Astrocyte (in vitro differentiated cells and primary cell): ENCODE data around the gene CCND1. TPM values are rescaled to one million over a fixed set of nuclear protein-coding genes. Genes with fewer than 3 reads are reported as not detected.

Source experiments
- DNase-seq: peaks from one replicate; pipeline ENCODE4 v3.0.0-alpha.2; 2010; ENCODE audit warnings: low read depth
- FAIRE-seq: peaks from 2 replicates; lab custom pipeline; 2011; peaks lifted over from hg19 to GRCh38; lab: Jason Lieb, UNC
- H2AFZ ChIP-seq: 2 replicates; pipeline ENCODE4 v1.6.0; 2012; ENCODE audit warnings: low read depth, low read length, inconsistent platforms
- H3K27ac ChIP-seq: 2 replicates; pipeline ENCODE4 v1.5.1; 2011; ENCODE audit warnings: low read depth, low read length, inconsistent platforms
- H3K27me3 ChIP-seq: 2 replicates; pipeline ENCODE4 v1.6.0; 2011; ENCODE audit warnings: low read length, inconsistent platforms; ENCODE audit not compliant: insufficient read depth
- H3K36me3 ChIP-seq: 2 replicates; pipeline ENCODE4 v1.5.1; 2011; ENCODE audit warnings: low read length, inconsistent platforms; ENCODE audit not compliant: insufficient read depth
- H3K4me1 ChIP-seq: 2 replicates; pipeline ENCODE4 v1.5.1; 2011; ENCODE audit warnings: low read length, inconsistent platforms; ENCODE audit not compliant: insufficient read depth
- H3K4me2 ChIP-seq: 2 replicates; pipeline ENCODE4 v1.6.0; 2012; ENCODE audit warnings: low read length, inconsistent platforms
- H3K4me3 ChIP-seq: 2 replicates; pipeline ENCODE4 v1.5.1; 2011; ENCODE audit warnings: low read depth, mild to moderate bottlenecking, low read length, inconsistent platforms; ENCODE audit not compliant: insufficient read depth
- H3K79me2 ChIP-seq: 2 replicates; pipeline ENCODE4 v1.6.0; 2012; ENCODE audit warnings: mild to moderate bottlenecking, low read length, inconsistent platforms; ENCODE audit not compliant: insufficient read depth
- H3K9ac ChIP-seq: 2 replicates; pipeline ENCODE4 v1.6.0; 2012; ENCODE audit warnings: mild to moderate bottlenecking, low read length, inconsistent platforms
- H3K9me3 ChIP-seq: 2 replicates; pipeline ENCODE4 v1.5.1; 2012; ENCODE audit warnings: low read depth, mild to moderate bottlenecking, low read length, inconsistent platforms; ENCODE audit not compliant: insufficient read depth
- H4K20me1 ChIP-seq: 2 replicates; pipeline ENCODE4 v1.6.0; 2012; ENCODE audit warnings: low read length, inconsistent platforms; ENCODE audit not compliant: insufficient read depth
- H3K27ac Mint-ChIP-seq: one replicate; pipeline ENCODE4 v1.8.0; 2021; ENCODE audit warnings: mild to moderate bottlenecking, mixed read lengths; ENCODE audit not compliant: unreplicated experiment
- H3K27me3 Mint-ChIP-seq: one replicate; pipeline ENCODE4 v1.8.0; 2021; ENCODE audit warnings: low read depth, mixed read lengths; ENCODE audit not compliant: unreplicated experiment
- H3K36me3 Mint-ChIP-seq: one replicate; pipeline ENCODE4 v1.8.0; 2021; ENCODE audit warnings: low read depth, mixed read lengths; ENCODE audit not compliant: unreplicated experiment
- H3K4me1 Mint-ChIP-seq: one replicate; pipeline ENCODE4 v1.8.0; 2021; ENCODE audit warnings: low read depth, mixed read lengths; ENCODE audit not compliant: unreplicated experiment
- H3K4me3 Mint-ChIP-seq: one replicate; pipeline ENCODE4 v1.8.0; 2021; ENCODE audit warnings: mild to moderate bottlenecking, moderate library complexity, mixed read lengths; ENCODE audit not compliant: unreplicated experiment
- H3K9me3 Mint-ChIP-seq: one replicate; pipeline ENCODE4 v1.8.0; 2021; ENCODE audit warnings: mild to moderate bottlenecking, mixed read lengths; ENCODE audit not compliant: unreplicated experiment
- CTCF ChIP-seq: IDR thresholded peaks from 2 replicates; pipeline ENCODE4 v1.5.1; 2011; ENCODE audit warnings: low read depth, mild to moderate bottlenecking, inconsistent platforms, low read length, moderate library complexity; ENCODE audit not compliant: insufficient read depth
- EZH2 ChIP-seq: IDR thresholded peaks from 2 replicates; pipeline ENCODE4 v1.6.1; 2012; ENCODE audit warnings: mild to moderate bottlenecking, low read length, inconsistent platforms; ENCODE audit not compliant: insufficient read depth
- total RNA-seq: library from RNA; stranded (reverse); gene quantifications from 2 replicates; pipeline ENCODE4 v1.2.1, GENCODE V29; 2021

The CCND1 gene
- total RNA-seq, 1 donor from 2014 or later, result 482 TPM

GRCh38 chr11:69648679-69649575, 8.0 kb downstream of the CCND1 start:
- DNase-seq, result no peak
- Mint-ChIP-seq H3K27me3 (no peaks in the 10 kb centered on the region), H3K4me3 (no peak overlapping the region), H3K36me3 (peaks cover 13% of the 10 kb centered on the region), H3K4me1 (peaks cover 2% of the 10 kb centered on the region), H3K9me3 (no peaks in the 10 kb centered on the region), H3K27ac (no peak overlapping the region)
- H3K4me1 ChIP-seq, result peaks cover 28% of the 10 kb centered on the region
- TF ChIP-seq EZH2, result no peak
- TF ChIP-seq CTCF, result no peak
- H3K4me2 ChIP-seq, result no peak overlapping the region
- H3K27ac ChIP-seq, result no peak overlapping the region
- no peaks in the 10 kb centered on the region for H3K9me3 ChIP-seq
- H2AFZ ChIP-seq, result no peak overlapping the region
- H3K27me3 ChIP-seq, result no peaks in the 10 kb centered on the region
- peaks cover 68% of the 10 kb centered on the region for H3K36me3 ChIP-seq
- H3K79me2 ChIP-seq, result peaks cover 70% of the 10 kb centered on the region
- H3K9ac ChIP-seq, result peak overlapping the region; percentile 97
- no peak for FAIRE-seq
- H3K4me3 ChIP-seq, result no peak overlapping the region
- peaks cover 96% of the 10 kb centered on the region for H4K20me1 ChIP-seq

- peaks cover 68% of the 10 kb centered on the region for H3K36me3 ChIP-seq
- no peak overlapping the region for H3K4me3 Mint-ChIP-seq
- H3K4me3 ChIP-seq, result no peak overlapping the region
- H3K27ac ChIP-seq, result no peak overlapping the region
- peaks cover 96% of the 10 kb centered on the region for H4K20me1 ChIP-seq
- TF ChIP-seq CTCF (no peak), EZH2 (no peak)
- H3K9ac ChIP-seq, result peak overlapping the region; percentile 13
- no peaks in the 10 kb centered on the region for H3K27me3 Mint-ChIP-seq
- no peak for FAIRE-seq
- no peaks in the 10 kb centered on the region for H3K4me1 Mint-ChIP-seq
- no peaks in the 10 kb centered on the region for H3K9me3 ChIP-seq
- no peaks in the 10 kb centered on the region for H3K9me3 Mint-ChIP-seq
- DNase-seq, result no peak
- H3K27me3 ChIP-seq, result no peaks in the 10 kb centered on the region
- H3K79me2 ChIP-seq, result peaks cover 63% of the 10 kb centered on the region
- H3K4me1 ChIP-seq, result peaks cover 25% of the 10 kb centered on the region
- H2AFZ ChIP-seq, result no peak overlapping the region
- H3K36me3 Mint-ChIP-seq, result peaks cover 17% of the 10 kb centered on the region
- H3K4me2 ChIP-seq, result no peak overlapping the region
- H3K27ac Mint-ChIP-seq, result no peak overlapping the region
Measured at GRCh38 chr11:69649576-69649900, 8.6 kb downstream of the CCND1 start.
